GM12878 (cell line): ENCODE data around the gene BCLAF3. TPM values are rescaled to one million over a fixed set of nuclear protein-coding genes. Genes with fewer than 3 reads are reported as not detected.

Experiments used
- ATAC-seq: fragments of 200-7000 bp; cut with Tn5 transposase; 3 replicates; pipeline ENCODE4 v1.9.1; 2020; ENCODE audit warnings: mild to moderate bottlenecking, moderate library complexity
- BruUV-seq: library from RNA; stranded (reverse); fragments of 400-500 nt; replicated peaks from 2 replicates; lab custom pipeline; 2021; lab: Mats Ljungman, UMichigan
- CTCF ChIA-PET: fragments of 300-600 bp; sonication (Branson Sonifier 250); formaldehyde crosslinking; extraction: SDS; loops from one replicate; lab custom pipeline; 2021; ENCODE audit warnings: inconsistent platforms; lab: Yijun Ruan, JAX
- POLR2A ChIA-PET: fragments of 350-600 bp; formaldehyde crosslinking; extraction: SDS; loops from one replicate; lab custom pipeline; 2021; ENCODE audit warnings: inconsistent platforms; lab: Charles Lee
- RAD21 ChIA-PET: fragments of 300-600 bp; sonication (Branson Sonifier 250); formaldehyde crosslinking; loops from one replicate; lab custom pipeline; 2023; ENCODE audit warnings: antibody characterized with exemption; ENCODE audit not compliant: unreplicated experiment; lab: Charles Lee
- SMC1A ChIA-PET: fragments of 300-600 bp; sonication (Branson Sonifier 250); formaldehyde crosslinking; loops from one replicate; lab custom pipeline; 2023; ENCODE audit not compliant: unreplicated experiment, uncharacterized antibody; lab: Charles Lee
- DNase-seq: peaks from one replicate; pipeline ENCODE4 v3.0.0-alpha.2; 2011; ENCODE audit warnings: low read depth, low spot score
- FAIRE-seq: peaks from 3 replicates; lab custom pipeline; 2011; peaks lifted over from hg19 to GRCh38; lab: Jason Lieb, UNC
- H2AFZ ChIP-seq: 2 replicates; pipeline ENCODE4 v1.6.0; 2011; ENCODE audit warnings: low read depth, low read length, control low read depth; ENCODE audit not compliant: control insufficient read depth
- H3K27ac ChIP-seq: 2 replicates; pipeline ENCODE4 v1.5.1; 2011; ENCODE audit warnings: control low read depth; ENCODE audit not compliant: control insufficient read depth, insufficient read depth
- H3K27me3 ChIP-seq, 2 experiments: replicated peaks in 1 of 2; 2 replicates each; pipeline versions ENCODE4 v1.6.0 to v1.6.1; 2011; ENCODE audit warnings: low read length in 1 of 2; ENCODE audit not compliant: control insufficient read depth in 2 of 2, insufficient read depth in 2 of 2
- H3K36me3 ChIP-seq, 2 experiments: 2 replicates each; pipeline ENCODE4 v1.5.1; 2011; ENCODE audit warnings: low read length in 1 of 2; ENCODE audit not compliant: control insufficient read depth in 2 of 2, insufficient read depth in 2 of 2
- H3K4me1 ChIP-seq: 2 replicates; pipeline ENCODE4 v1.6.1; 2011; ENCODE audit warnings: mild to moderate bottlenecking, low read length, moderate library complexity, mixed read lengths; ENCODE audit not compliant: control insufficient read depth, insufficient read depth
- H3K4me2 ChIP-seq: 2 replicates; pipeline ENCODE4 v1.6.0; 2011; ENCODE audit warnings: control low read depth; ENCODE audit not compliant: control insufficient read depth, insufficient read depth
- H3K4me3 ChIP-seq: fragments of 200-600 bp; sonication (generic); 2 replicates; pipeline ENCODE4 v1.5.1; 2016
- H3K79me2 ChIP-seq: 2 replicates; pipeline ENCODE4 v1.6.0; 2011; ENCODE audit warnings: low read length; ENCODE audit not compliant: control insufficient read depth, insufficient read depth
- H3K9ac ChIP-seq: 2 replicates; pipeline ENCODE4 v1.8.0; 2011; ENCODE audit warnings: low read length, control low read depth, mixed read lengths; ENCODE audit not compliant: control insufficient read depth, insufficient read depth
- H3K9me3 ChIP-seq: replicated peaks from 3 replicates; pipeline ENCODE4 v1.5.1; 2011; ENCODE audit warnings: mild to moderate bottlenecking, low read length; ENCODE audit not compliant: control insufficient read depth, insufficient read depth
- H4K20me1 ChIP-seq: 2 replicates; pipeline ENCODE4 v1.6.0; 2011; ENCODE audit not compliant: control insufficient read depth, insufficient read depth
- BACH1 ChIP-seq: fragments of 450-650 bp; IDR thresholded peaks from 2 replicates; pipeline ENCODE4 v1.6.1; 2017; ENCODE audit warnings: mild to moderate bottlenecking, borderline replicate concordance
- BCL11A ChIP-seq: IDR thresholded peaks from 2 replicates; pipeline ENCODE4 v1.6.1; 2011; ENCODE audit warnings: low read depth, low read length
- CEBPB ChIP-seq, 2 experiments: fragments of 150-350 bp in 1 of 2; IDR thresholded peaks; 2 replicates each; pipeline ENCODE4 v1.6.1; 2012 to 2014; ENCODE audit warnings: low read depth in 2 of 2, low read length in 2 of 2, borderline replicate concordance in 1 of 2, inconsistent platforms in 1 of 2
- CTCF ChIP-seq, 3 experiments: IDR thresholded peaks in 2 of 3; conservative IDR thresholded peaks in 1 of 3; 2 replicates each; pipeline ENCODE4 v1.5.1; 2011; ENCODE audit warnings: low read depth in 3 of 3, low read length in 3 of 3, mild to moderate bottlenecking in 3 of 3, control low read depth in 2 of 3, moderate library complexity in 2 of 3, inconsistent platforms in 1 of 3, mixed read lengths in 1 of 3; ENCODE audit not compliant: control insufficient read depth in 2 of 3, insufficient read depth in 1 of 3; ENCODE audit errors: extremely low read depth in 1 of 3
- E2F4 ChIP-seq: IDR thresholded peaks from 2 replicates; pipeline ENCODE4 v1.6.1; 2012; ENCODE audit warnings: low read depth, low read length, improper control_type of control experiment
- GATAD2B ChIP-seq: fragments of 450-650 bp; conservative IDR thresholded peaks from 2 replicates; pipeline ENCODE4 v1.6.1; 2017; ENCODE audit warnings: low read depth, mild to moderate bottlenecking, moderate library complexity
- NRF1 ChIP-seq: conservative IDR thresholded peaks from 2 replicates; pipeline ENCODE4 v1.6.1; 2011; ENCODE audit warnings: mild to moderate bottlenecking, low read depth, low read length, improper control_type of control experiment
- PAX5 ChIP-seq: IDR thresholded peaks from 2 replicates; pipeline ENCODE4 v1.6.1; 2011; ENCODE audit warnings: low read depth, low read length, borderline replicate concordance
- SMAD1 ChIP-seq: fragments of 450-650 bp; IDR thresholded peaks from 2 replicates; pipeline ENCODE4 v1.6.1; 2018; ENCODE audit warnings: mild to moderate bottlenecking, low read depth; ENCODE audit not compliant: partially characterized antibody
- TBL1XR1 ChIP-seq: IDR thresholded peaks from 2 replicates; pipeline ENCODE4 v1.6.1; 2012; ENCODE audit warnings: low read depth, low read length, improper control_type of control experiment
- TCF7 ChIP-seq: IDR thresholded peaks from 2 replicates; pipeline ENCODE4 v1.6.1; 2014; ENCODE audit warnings: antibody characterized with exemption, borderline replicate concordance
- ZNF274 ChIP-seq: IDR thresholded peaks from one replicate; pipeline ENCODE4 v1.8.0; 2011; ENCODE audit not compliant: insufficient read length, insufficient read depth
- ZNF687 ChIP-seq: fragments of 450-650 bp; IDR thresholded peaks from 2 replicates; pipeline ENCODE4 v1.6.1; 2017; ENCODE audit warnings: mild to moderate bottlenecking, moderate library complexity
- WGBS: methylation state at CpG from one replicate; pipeline ENCODE4 v1.1.6; 2016; ENCODE audit warnings: low lambda C conversion rate; ENCODE audit not compliant: insufficient replicate concordance, insufficient coverage; ENCODE audit errors: missing lambda C conversion rate; 5-methylcytosine and 5-hydroxymethylcytosine counted together
- in situ Hi-C: fragments of 300-500 bp; cut with MboI; formaldehyde crosslinking; loops from 9 replicates; pipeline ENCODE4 v1.14.3; 2018; ENCODE audit warnings: mixed read lengths
- intact Hi-C: fragments of 100-400 bp; cut with micrococcal nuclease; formaldehyde crosslinking; loops from one replicate; pipeline ENCODE4 v1.14.2; 2022; ENCODE audit not compliant: unreplicated experiment
- polyA plus RNA-seq, 11 experiments: library from polyadenylated mRNA; depleted of rRNA in 4 of 11; unstranded in 6 of 11; stranded (reverse) in 5 of 11; fragments of >200 nt; fragmentation: Nextera tagmentation in 4 of 11; fragmentation: Illumina TruSeq in 1 of 11; extraction: Ambion mirVana in 4 of 11; extraction: Trizol in 1 of 11; gene quantifications; 1 replicate in 1 of 11; 2 replicates in 10 of 11; pipeline versions ENCODE4 v1.2.1 to v1.2.3, GENCODE V29; 2011 to 2016; ENCODE audit warnings: inconsistent platforms in 2 of 11, missing spikeins in 2 of 11, low read depth in 1 of 11
- total RNA-seq, 4 experiments: library from RNA; depleted of rRNA in 3 of 4; stranded (reverse); fragments of >200 nt in 3 of 4; fragmentation: Illumina TruSeq in 1 of 4; extraction: Trizol in 1 of 4; gene quantifications; 2 replicates each; pipeline versions ENCODE4 v1.2.1 to v1.2.3, GENCODE V29; 2013 to 2021

Gene BCLAF3
- total and polyA plus RNA-seq, 10 of the 15 experiments (the other 5 are each of a cell fraction or from before 2014, with no cell fraction given), result 0.74 to 4.4 (median 2.6) TPM

- Histone ChIP-seq H3K27me3 (no peaks in the 10 kb centered on the region), H3K36me3 (no peaks in the 10 kb centered on the region), H3K9me3 (no peaks in the 10 kb centered on the region), H3K4me3 (no peak overlapping the region), H3K27ac (no peak overlapping the region), H2AFZ (no peak overlapping the region), H3K9ac (no peak overlapping the region), H4K20me1 (no peaks in the 10 kb centered on the region), H3K4me1 (no peaks in the 10 kb centered on the region), H3K4me2 (no peak overlapping the region), H3K79me2 (no peaks in the 10 kb centered on the region)
- in situ Hi-C loops (no loop called here), intact Hi-C loops (no loop called here)
- WGBS, result 51% methylated on average over 4 of the region's 4 CpGs
- no TSS peak for BruUV-seq
- RAD21 ChIA-PET, result no interaction called here
- no peak for FAIRE-seq
- no peak for DNase-seq
- POLR2A ChIA-PET, result no interaction called here
- SMC1A ChIA-PET, result no interaction called here
- no peak for ATAC-seq
- CTCF ChIA-PET, result interaction anchor here (1.3 kb wide), 1 partner anchor 97 kb away, joined by 3 read pairs; no protein-coding TSS in a partner anchor
- TF ChIP-seq NRF1 (no peak), TCF7 (no peak), BACH1 (no peak), GATAD2B (no peak), CTCF (IDR thresholded peaks at IDR 0.05 in 2 of 3, conservative IDR thresholded peaks at IDR 0.05 in 1 of 3; ENCODE audit: control insufficient read depth in 2 of 3, extremely low read depth in 1 of 3, insufficient read depth in 1 of 3, low read depth in 3 of 3, low read length in 3 of 3) (no peak), CEBPB (IDR thresholded peaks at IDR 0.05; ENCODE audit: borderline replicate concordance in 1 of 2, low read depth in 2 of 2, low read length in 2 of 2) (no peak), BCL11A (no peak), ZNF274 (no peak), TBL1XR1 (no peak), ZNF687 (no peak), SMAD1 (no peak), E2F4 (no peak), PAX5 (no peak)
- TF ChIP-seq, all 136 proteins: peak for 0
These were observed 10.7 kb upstream of the BCLAF3 start for GRCh38 chrX:20001588-20001987.
